IgD-negative memory B cell (primary cell): ENCODE data around the gene HACE1. TPM values are rescaled to one million over a fixed set of nuclear protein-coding genes. Genes with fewer than 3 reads are reported as not detected.
"Not testable (repeated sequence)": the region's sequence is repeated elsewhere in the genome, so short reads cannot be mapped to it uniquely, and the experiment has no call there.

Experiments
- H3K27ac Mint-ChIP-seq, 3 donors: one replicate each; pipeline ENCODE4 v1.8.0; 2020 to 2022; ENCODE audit warnings: mild to moderate bottlenecking in 3 of 3, mixed read lengths in 3 of 3, moderate library complexity in 1 of 3
- H3K27me3 Mint-ChIP-seq: one replicate; pipeline ENCODE4 v1.8.0; 2021; ENCODE audit warnings: mixed read lengths
- H3K36me3 Mint-ChIP-seq: one replicate; pipeline ENCODE4 v1.8.0; 2020; ENCODE audit warnings: mild to moderate bottlenecking, mixed read lengths
- H3K4me1 Mint-ChIP-seq, 3 donors: one replicate each; pipeline ENCODE4 v1.8.0; 2020 to 2022; ENCODE audit warnings: mixed read lengths in 3 of 3, mild to moderate bottlenecking in 1 of 3
- H3K4me3 Mint-ChIP-seq, 4 donors: one replicate each; pipeline ENCODE4 v1.8.0; 2020 to 2022; ENCODE audit warnings: mild to moderate bottlenecking in 4 of 4, mixed read lengths in 4 of 4, moderate library complexity in 3 of 4
- H3K9me3 Mint-ChIP-seq, 3 donors: one replicate each; pipeline ENCODE4 v1.8.0; 2020 to 2021; ENCODE audit warnings: mixed read lengths in 3 of 3, mild to moderate bottlenecking in 1 of 3
- polyA plus RNA-seq: library from polyadenylated mRNA; unstranded; fragments of 300-500 nt; fragmentation: Illumina TruSeq; gene quantifications from one replicate; pipeline ENCODE4 v1.2.3, GENCODE V29; 2021

The HACE1 gene
- polyA plus RNA-seq = 6.9 TPM

- no peaks in the 10 kb centered on the region for H3K27me3 Mint-ChIP-seq
- H3K36me3 Mint-ChIP-seq = no peaks in the 10 kb centered on the region
- peak within 1 kb of the TSS; percentile 35 to 80 (median 67) for H3K27ac Mint-ChIP-seq
- no peaks in the 10 kb centered on the region for H3K9me3 Mint-ChIP-seq
- peak within 1 kb of the TSS; percentile 92 to 97 (median 96) for H3K4me3 Mint-ChIP-seq
- peaks cover 6 to 18% (median 15%) of the 10 kb centered on the region in 3 donors for H3K4me1 Mint-ChIP-seq
Measured at GRCh38 chr6:104859225-104860146, at the start of gene HACE1. Gene HACE1 (minus strand): TSS chr6:104859919. CDS start chr6:104859642, 277 bp downstream.

DNA sequence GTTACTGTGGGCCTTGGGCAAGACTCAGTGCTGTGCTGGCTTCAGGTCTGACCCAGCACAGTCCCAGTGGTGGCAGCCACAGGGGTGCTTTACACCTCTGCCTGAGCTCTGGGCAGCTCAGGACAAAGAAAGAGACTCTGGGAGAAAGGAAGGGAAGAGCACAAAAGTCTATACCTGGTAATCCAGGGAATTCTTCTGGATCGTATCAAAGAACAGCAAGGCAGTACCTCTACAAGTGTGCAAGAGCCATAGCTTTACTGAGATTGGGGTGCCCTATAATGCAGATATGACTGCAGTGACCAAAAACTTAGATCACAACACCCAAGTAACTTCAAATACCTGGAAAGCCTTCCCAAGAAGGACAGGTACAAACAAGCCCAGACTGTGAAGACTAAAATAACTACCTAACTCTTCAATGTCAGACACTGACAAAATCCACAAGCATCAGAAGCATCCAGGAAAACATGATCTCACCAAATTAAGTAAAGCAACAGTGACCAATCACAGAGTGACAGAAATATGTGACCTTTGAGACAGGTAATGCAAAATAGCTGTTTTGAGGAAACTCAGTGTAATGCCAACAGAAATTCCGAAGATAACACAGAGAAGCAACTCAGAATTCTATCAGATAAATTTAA, 49.3 kb upstream of the HACE1 start:
- Mint-ChIP-seq H3K4me3 (no peak overlapping the region), H3K9me3 (peaks cover 0 to 2% (median 0%) of the 10 kb centered on the region in 3 donors), H3K27ac (peak overlapping the region in 2 of 3 donors; percentile 59 to 74), H3K27me3 (peaks cover 3% of the 10 kb centered on the region), H3K36me3 (no peaks in the 10 kb centered on the region), H3K4me1 (no peaks in the 10 kb centered on the region)

- H3K4me3 Mint-ChIP-seq = no peak overlapping the region
- H3K36me3 Mint-ChIP-seq = no peaks in the 10 kb centered on the region
- peaks cover 0 to 2% (median 0%) of the 10 kb centered on the region in 3 donors for H3K9me3 Mint-ChIP-seq
- no peaks in the 10 kb centered on the region for H3K4me1 Mint-ChIP-seq
- H3K27ac Mint-ChIP-seq = peak overlapping the region in 2 of 3 donors; percentile 59 to 74
- peaks cover 3% of the 10 kb centered on the region for H3K27me3 Mint-ChIP-seq
Measured at GRCh38 chr6:104908031-104908887, 48.5 kb upstream of the HACE1 start.

- H3K27me3 Mint-ChIP-seq, H3K4me3 Mint-ChIP-seq, H3K27ac Mint-ChIP-seq, H3K4me1 Mint-ChIP-seq, H3K9me3 Mint-ChIP-seq, H3K36me3 Mint-ChIP-seq: not testable (repeated sequence)
Measured at GRCh38 chr6:104898893-104899292, 39.2 kb upstream of the HACE1 start.

DNA sequence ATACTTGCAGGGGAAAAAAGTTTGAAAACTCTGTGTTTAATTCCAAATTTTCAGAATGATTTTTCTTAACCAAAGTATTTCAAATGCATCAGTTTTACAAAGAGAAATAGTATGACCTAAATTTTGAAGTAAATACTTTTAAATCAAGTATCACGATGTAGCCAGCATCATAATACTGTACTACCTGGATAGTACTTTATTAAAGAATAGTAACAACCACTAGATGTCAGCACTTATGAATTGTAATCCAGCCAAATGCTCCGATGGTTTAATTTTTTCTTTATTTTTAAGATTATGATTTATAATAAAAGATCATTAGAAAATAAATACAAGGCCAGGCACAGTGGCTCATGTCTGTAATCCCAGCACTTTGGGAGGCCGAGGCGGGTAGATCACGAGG, 37.2 kb upstream of the HACE1 start:
- H3K4me1 Mint-ChIP-seq = no peaks in the 10 kb centered on the region
- peaks cover 5% of the 10 kb centered on the region for H3K27me3 Mint-ChIP-seq
- no peak overlapping the region for H3K4me3 Mint-ChIP-seq
- H3K9me3 Mint-ChIP-seq = peaks cover 3 to 5% (median 4%) of the 10 kb centered on the region in 3 donors
- H3K27ac Mint-ChIP-seq = no peak overlapping the region
- H3K36me3 Mint-ChIP-seq = no peaks in the 10 kb centered on the region

GRCh38 chr6:104888066-104888465, 28.3 kb upstream of the HACE1 start:
- H3K4me3 Mint-ChIP-seq = no peak overlapping the region
- peaks cover 0 to 8% (median 2%) of the 10 kb centered on the region in 3 donors for H3K9me3 Mint-ChIP-seq
- no peaks in the 10 kb centered on the region for H3K36me3 Mint-ChIP-seq
- no peak overlapping the region for H3K27ac Mint-ChIP-seq
- peaks cover 3% of the 10 kb centered on the region for H3K27me3 Mint-ChIP-seq
- no peaks in the 10 kb centered on the region for H3K4me1 Mint-ChIP-seq

GRCh38 chr6:104887350-104887749, 27.6 kb upstream of the HACE1 start:
- Mint-ChIP-seq H3K27me3 (peaks cover 2% of the 10 kb centered on the region), H3K36me3 (no peaks in the 10 kb centered on the region), H3K9me3 (peaks cover 0 to 8% (median 2%) of the 10 kb centered on the region in 3 donors), H3K4me1 (no peaks in the 10 kb centered on the region), H3K27ac (no peak overlapping the region), H3K4me3 (no peak overlapping the region)

- Mint-ChIP-seq H3K27me3 (peaks cover 2% of the 10 kb centered on the region), H3K9me3 (peaks cover 0 to 8% (median 3%) of the 10 kb centered on the region in 3 donors), H3K27ac (no peak overlapping the region), H3K36me3 (no peaks in the 10 kb centered on the region), H3K4me3 (no peak overlapping the region), H3K4me1 (no peaks in the 10 kb centered on the region)
Measured at GRCh38 chr6:104885518-104886043, 25.9 kb upstream of the HACE1 start.

GRCh38 chr6:104884867-104885517, 25.3 kb upstream of the HACE1 start:
- Mint-ChIP-seq H3K9me3 (peaks cover 0 to 8% (median 3%) of the 10 kb centered on the region in 3 donors), H3K4me3 (no peak overlapping the region), H3K36me3 (no peaks in the 10 kb centered on the region), H3K27ac (no peak overlapping the region), H3K4me1 (no peaks in the 10 kb centered on the region), H3K27me3 (peaks cover 2% of the 10 kb centered on the region)

DNA sequence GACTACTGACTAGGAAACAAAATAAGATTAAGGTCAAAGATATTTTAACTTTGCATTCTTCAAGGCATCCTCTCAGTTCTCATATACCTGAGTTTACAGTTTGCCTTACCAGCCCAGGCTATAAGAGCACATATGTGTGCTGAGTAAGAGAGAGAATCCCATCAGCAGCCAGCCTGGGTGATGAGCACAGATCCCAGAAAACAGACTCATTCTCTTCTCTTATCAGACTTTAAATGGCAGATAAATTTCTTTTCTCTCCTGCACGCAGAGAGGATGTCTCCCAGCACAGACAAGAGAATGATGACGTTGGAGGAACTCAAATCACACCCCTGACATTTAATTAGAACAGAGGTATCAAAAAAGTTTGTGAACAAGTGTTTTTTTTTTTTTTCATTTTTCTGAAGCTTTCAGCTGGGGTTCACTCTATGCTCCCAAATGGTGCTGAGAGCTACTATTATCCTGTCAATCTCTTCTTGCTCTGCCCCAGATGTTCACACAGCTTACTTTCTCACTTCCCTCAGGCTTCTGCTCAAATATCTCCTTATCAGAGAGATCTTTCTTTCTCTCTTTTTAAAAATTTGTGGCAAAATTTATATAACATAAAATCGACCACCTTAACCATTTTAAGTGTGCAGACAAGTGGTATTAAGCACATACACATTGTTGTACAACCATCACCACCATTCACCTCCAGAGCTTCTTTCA, 22.4 kb upstream of the HACE1 start:
- H3K9me3 Mint-ChIP-seq = peaks cover 0 to 3% (median 0%) of the 10 kb centered on the region in 3 donors
- H3K4me1 Mint-ChIP-seq = no peaks in the 10 kb centered on the region
- H3K27ac Mint-ChIP-seq = peak overlapping the region in 1 of 3 donors; percentile 26

GRCh38 chr6:104862456-104862855, 2.7 kb upstream of the HACE1 start:
- H3K4me1 Mint-ChIP-seq = peaks cover 6 to 18% (median 15%) of the 10 kb centered on the region in 3 donors
- H3K9me3 Mint-ChIP-seq = no peaks in the 10 kb centered on the region
- H3K4me3 Mint-ChIP-seq = peak overlapping the region in 1 of 4 donors; percentile 45
- H3K36me3 Mint-ChIP-seq = no peaks in the 10 kb centered on the region
- H3K27ac Mint-ChIP-seq = no peak overlapping the region
- H3K27me3 Mint-ChIP-seq = peaks cover 7% of the 10 kb centered on the region

More for the DNA sequence above, 22.4 kb upstream of the HACE1 start:
- H3K36me3 Mint-ChIP-seq = no peaks in the 10 kb centered on the region
- no peak overlapping the region for H3K4me3 Mint-ChIP-seq
- H3K27me3 Mint-ChIP-seq = peaks cover 2% of the 10 kb centered on the region

- H3K27me3 Mint-ChIP-seq = peaks cover 2% of the 10 kb centered on the region
- H3K4me1 Mint-ChIP-seq = peaks cover 6 to 18% (median 15%) of the 10 kb centered on the region in 3 donors
- peak overlapping the region; percentile 92 to 97 (median 96) for H3K4me3 Mint-ChIP-seq
- H3K9me3 Mint-ChIP-seq = no peaks in the 10 kb centered on the region
- H3K27ac Mint-ChIP-seq = peak overlapping the region in 1 of 3 donors; percentile 35
- H3K36me3 Mint-ChIP-seq = no peaks in the 10 kb centered on the region
Measured at GRCh38 chr6:104860221-104860620, 502 bp upstream of the HACE1 start.

GRCh38 chr6:104858642-104859041, 1.1 kb downstream of the HACE1 start:
- Mint-ChIP-seq H3K27ac (peak overlapping the region in 2 of 3 donors; percentile 68 to 80), H3K9me3 (no peaks in the 10 kb centered on the region), H3K4me1 (peaks cover 6 to 18% (median 15%) of the 10 kb centered on the region in 3 donors), H3K36me3 (no peaks in the 10 kb centered on the region), H3K27me3 (no peaks in the 10 kb centered on the region), H3K4me3 (peak overlapping the region; percentile 92 to 97 (median 96))
